GM18511 (cell line): ENCODE data around the gene SEMA6A.

ENCODE experiments used
- ATAC-seq: cut with Tn5 transposase; IDR thresholded peaks from one replicate; pipeline ENCODE4 v1.9.1; 2021; ENCODE audit warnings: mild to moderate bottlenecking, moderate library complexity; ENCODE audit not compliant: unreplicated experiment

Gene SEMA6A

GRCh38 chr5:116577064-116577788, 2.6 kb upstream of the SEMA6A start:
- peak; percentile 58 for ATAC-seq

- ATAC-seq: peak; percentile 50
These were observed 1.6 kb upstream of the SEMA6A start for GRCh38 chr5:116576053-116576713.

GRCh38 chr5:116575326-116576052, 866 bp upstream of the SEMA6A start:
- no peak for ATAC-seq

GRCh38 chr5:116573702-116574366, 789 bp downstream of the SEMA6A start:
- no peak for ATAC-seq

- no peak for ATAC-seq
These were observed 1.3 kb downstream of the SEMA6A start for GRCh38 chr5:116573279-116573701.

GRCh38 chr5:116572350-116573278, 2.0 kb downstream of the SEMA6A start:
- ATAC-seq: no peak

GRCh38 chr5:116571568-116572349, 2.9 kb downstream of the SEMA6A start:
- ATAC-seq: no peak

GRCh38 chr5:116569999-116570398, 4.6 kb downstream of the SEMA6A start:
- no peak for ATAC-seq

GRCh38 chr5:116567106-116567505, 7.5 kb downstream of the SEMA6A start:
- no peak for ATAC-seq

GRCh38 chr5:116566251-116566650, 8.4 kb downstream of the SEMA6A start:
- peak; percentile 88 for ATAC-seq

GRCh38 chr5:116564756-116565490, 9.7 kb downstream of the SEMA6A start:
- no peak for ATAC-seq

- ATAC-seq: no peak
These were observed 10.3 kb downstream of the SEMA6A start for GRCh38 chr5:116564312-116564711.

GRCh38 chr5:116563736-116564308, 10.8 kb downstream of the SEMA6A start:
- ATAC-seq: no peak

- ATAC-seq: no peak
These were observed 12.0 kb downstream of the SEMA6A start for GRCh38 chr5:116562669-116563068.

- ATAC-seq: no peak
These were observed 13.0 kb downstream of the SEMA6A start for GRCh38 chr5:116561658-116562057.

- ATAC-seq: no peak
These were observed 14.9 kb downstream of the SEMA6A start for GRCh38 chr5:116559673-116560164.

GRCh38 chr5:116559239-116559638, 15.4 kb downstream of the SEMA6A start:
- no peak for ATAC-seq

- no peak for ATAC-seq
These were observed 16.9 kb downstream of the SEMA6A start for GRCh38 chr5:116557669-116558271.
